Measurements from ENCODE around the gene FUZ.

The FUZ gene

DNA sequence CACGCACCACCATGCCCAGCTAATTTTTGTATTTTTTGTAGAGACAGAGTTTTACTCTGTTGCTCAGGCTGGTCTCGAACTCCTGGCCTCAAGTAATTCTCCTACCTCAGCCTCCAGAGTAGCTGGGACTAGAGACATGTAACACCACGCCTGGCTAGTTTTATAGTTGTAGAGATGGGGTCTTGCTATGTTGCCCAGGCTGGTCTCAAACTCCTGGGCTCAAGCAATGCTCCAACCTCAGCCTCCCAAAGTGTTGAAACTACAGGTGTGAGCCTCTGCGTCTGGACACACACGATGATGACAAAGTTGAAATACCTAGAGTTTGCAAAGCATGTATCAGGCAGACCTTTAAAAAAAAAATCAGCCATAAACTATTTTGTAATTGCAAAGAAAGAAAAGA is 33.3 kb upstream of the FUZ start:
- Histone ChIP-seq H3K27me3 (ENCODE audit: control insufficient read depth, low read length) (no peaks in the 10 kb centered on the region), H3K4me3 (ENCODE audit: low read length) (no peak overlapping the region), H3K4me1 (ENCODE audit: control insufficient read depth, low read length) (peaks cover 60% of the 10 kb centered on the region), H3K27ac (ENCODE audit: low read depth, low read length) (no peak overlapping the region), H3K36me3 (ENCODE audit: control insufficient read depth, low read length) (0 out of 2 replicates have a peak, but pooled peaks cover 3% of the 10 kb centered on the region), H3K4me2 (ENCODE audit: low read length) (no peak overlapping the region), H3K79me2 (ENCODE audit: control insufficient read depth, low read length) (no peaks in the 10 kb centered on the region), H3F3A (ENCODE audit: control insufficient read depth, insufficient read depth) (peaks cover 28% of the 10 kb centered on the region), H4K20me1 (ENCODE audit: control insufficient read depth, insufficient read depth, low read depth, low read length) (no peaks in the 10 kb centered on the region), H3K9me2 (replicated peaks; ENCODE audit: control insufficient read depth, low read length) (no peaks in the 10 kb centered on the region), H3K9me3 (ENCODE audit: control insufficient read depth, insufficient read depth, low read length) (no peaks in the 10 kb centered on the region)
- TF ChIP-seq, protein P1, sequence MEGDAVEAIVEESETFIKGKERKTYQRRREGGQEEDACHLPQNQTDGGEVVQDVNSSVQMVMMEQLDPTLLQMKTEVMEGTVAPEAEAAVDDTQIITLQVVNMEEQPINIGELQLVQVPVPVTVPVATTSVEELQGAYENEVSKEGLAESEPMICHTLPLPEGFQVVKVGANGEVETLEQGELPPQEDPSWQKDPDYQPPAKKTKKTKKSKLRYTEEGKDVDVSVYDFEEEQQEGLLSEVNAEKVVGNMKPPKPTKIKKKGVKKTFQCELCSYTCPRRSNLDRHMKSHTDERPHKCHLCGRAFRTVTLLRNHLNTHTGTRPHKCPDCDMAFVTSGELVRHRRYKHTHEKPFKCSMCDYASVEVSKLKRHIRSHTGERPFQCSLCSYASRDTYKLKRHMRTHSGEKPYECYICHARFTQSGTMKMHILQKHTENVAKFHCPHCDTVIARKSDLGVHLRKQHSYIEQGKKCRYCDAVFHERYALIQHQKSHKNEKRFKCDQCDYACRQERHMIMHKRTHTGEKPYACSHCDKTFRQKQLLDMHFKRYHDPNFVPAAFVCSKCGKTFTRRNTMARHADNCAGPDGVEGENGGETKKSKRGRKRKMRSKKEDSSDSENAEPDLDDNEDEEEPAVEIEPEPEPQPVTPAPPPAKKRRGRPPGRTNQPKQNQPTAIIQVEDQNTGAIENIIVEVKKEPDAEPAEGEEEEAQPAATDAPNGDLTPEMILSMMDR (IDR thresholded peaks at IDR 0.05; ENCODE audit: low read depth, low read length, poor library complexity, severe bottlenecking), result no peak
- TF ChIP-seq EZH2phosphoT487 (IDR thresholded peaks at IDR 0.05; ENCODE audit: borderline replicate concordance, low read length), result no peak

DNA sequence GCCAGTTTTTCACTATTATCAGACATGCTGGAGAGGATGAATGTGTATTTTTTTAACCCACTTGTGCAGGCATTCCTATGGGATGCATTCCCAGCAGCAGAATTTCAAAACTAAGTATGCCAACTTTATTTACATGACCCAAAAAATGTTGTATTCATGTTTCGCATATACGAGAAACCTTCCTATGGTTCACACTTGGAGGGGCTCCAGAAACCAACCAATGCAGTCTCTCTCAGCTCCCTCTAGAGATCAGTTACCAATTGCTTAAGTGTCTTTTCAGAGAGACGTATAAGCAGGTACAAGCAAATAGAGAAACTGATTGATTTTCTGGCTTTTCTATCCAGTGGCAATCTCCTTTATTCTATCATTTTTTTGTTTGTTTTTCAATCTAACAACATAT is 32.3 kb upstream of the FUZ start:
- H3K27ac ChIP-seq (ENCODE audit: low read depth, low read length), result no peak overlapping the region; the same call in 1 of the 2 replicates
- H3K4me1 ChIP-seq (ENCODE audit: control insufficient read depth, low read length), result peaks cover 60% of the 10 kb centered on the region

DNA sequence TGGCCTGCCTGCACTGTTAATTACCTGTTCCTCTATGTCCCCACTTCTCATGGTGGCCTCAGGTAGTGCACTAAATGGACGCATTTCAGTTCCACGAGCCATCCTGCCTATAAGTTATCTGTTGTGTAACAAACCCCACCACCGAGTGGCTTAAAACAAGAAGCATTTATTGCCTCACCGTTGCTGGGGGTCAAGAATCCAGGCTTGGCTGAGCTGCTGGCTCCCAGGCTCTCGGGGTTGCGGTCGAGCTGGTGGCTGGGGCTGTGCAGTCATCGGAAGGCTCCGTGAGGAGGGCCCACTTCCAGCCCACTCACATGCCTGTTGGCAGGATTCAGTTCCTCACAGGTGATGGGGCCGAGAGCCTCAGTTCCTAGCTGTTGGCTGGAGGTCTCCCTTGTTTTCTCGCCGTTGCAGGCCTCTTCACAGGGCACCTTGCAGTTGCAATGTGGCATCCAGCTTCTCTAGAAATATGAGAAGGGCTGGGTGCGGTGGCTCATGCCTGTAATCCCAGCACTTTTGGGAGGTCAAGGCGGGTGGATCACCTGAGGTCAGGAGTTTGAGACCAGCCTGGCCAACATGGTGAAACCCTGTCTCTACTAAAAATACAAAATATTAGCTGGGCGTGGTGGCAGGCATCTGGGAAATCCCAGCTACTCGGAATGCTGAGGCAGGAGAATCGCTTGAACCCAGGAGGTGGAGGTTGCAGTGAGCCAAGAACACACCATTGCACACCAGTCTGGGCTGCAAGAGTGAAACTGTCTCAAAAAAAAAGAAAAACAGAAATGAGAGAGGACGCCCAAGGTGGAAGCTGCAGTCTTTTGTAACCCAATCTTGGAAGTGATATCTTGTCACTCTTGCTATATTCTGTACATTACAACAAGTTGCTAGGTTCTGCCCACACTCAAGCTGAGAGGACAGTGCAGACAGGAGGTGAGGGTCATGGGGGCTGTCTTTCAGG is 31.3 kb upstream of the FUZ start:
- no peaks in the 10 kb centered on the region for H3K9me3 ChIP-seq (ENCODE audit: control insufficient read depth, insufficient read depth, low read length)
- H3K4me1 ChIP-seq (ENCODE audit: control insufficient read depth, low read length), result peaks cover 54% of the 10 kb centered on the region
- peaks cover 32% of the 10 kb centered on the region for H3F3A ChIP-seq (ENCODE audit: control insufficient read depth, insufficient read depth)
- no peaks in the 10 kb centered on the region for H3K9me2 ChIP-seq (replicated peaks; ENCODE audit: control insufficient read depth, low read length)
- peak overlapping the region; percentile 23 for H3K4me3 ChIP-seq (ENCODE audit: low read length)
- H4K20me1 ChIP-seq (ENCODE audit: control insufficient read depth, insufficient read depth, low read depth, low read length), result no peaks in the 10 kb centered on the region
- peaks cover 18% of the 10 kb centered on the region for H3K36me3 ChIP-seq (ENCODE audit: control insufficient read depth, low read length)
- TF ChIP-seq, protein P1 (IDR thresholded peaks at IDR 0.05; ENCODE audit: low read depth, low read length, poor library complexity, severe bottlenecking), result no peak
- no peak for TF ChIP-seq EZH2phosphoT487 (IDR thresholded peaks at IDR 0.05; ENCODE audit: borderline replicate concordance, low read length)
- peak overlapping the region; percentile 49 for H3K4me2 ChIP-seq (ENCODE audit: low read length)
- H3K79me2 ChIP-seq (ENCODE audit: control insufficient read depth, low read length), result no peaks in the 10 kb centered on the region; the same call in 1 of the 2 replicates
- no peaks in the 10 kb centered on the region for H3K27me3 ChIP-seq (ENCODE audit: control insufficient read depth, low read length)
- peak overlapping the region; percentile 70 for H3K27ac ChIP-seq (ENCODE audit: low read depth, low read length)

More for the DNA sequence above, 32.3 kb upstream of the FUZ start:
- peaks cover 10% of the 10 kb centered on the region for H3K36me3 ChIP-seq (ENCODE audit: control insufficient read depth, low read length)
- no peak overlapping the region for H3K4me3 ChIP-seq (ENCODE audit: low read length)
- H3K79me2 ChIP-seq (ENCODE audit: control insufficient read depth, low read length), result no peaks in the 10 kb centered on the region
- H4K20me1 ChIP-seq (ENCODE audit: control insufficient read depth, insufficient read depth, low read depth, low read length), result no peaks in the 10 kb centered on the region
- no peak overlapping the region for H3K4me2 ChIP-seq (ENCODE audit: low read length)
- no peaks in the 10 kb centered on the region for H3K9me3 ChIP-seq (ENCODE audit: control insufficient read depth, insufficient read depth, low read length)
- H3K9me2 ChIP-seq (replicated peaks; ENCODE audit: control insufficient read depth, low read length), result no peaks in the 10 kb centered on the region
- no peaks in the 10 kb centered on the region for H3K27me3 ChIP-seq (ENCODE audit: control insufficient read depth, low read length)
- H3F3A ChIP-seq (ENCODE audit: control insufficient read depth, insufficient read depth), result peaks cover 32% of the 10 kb centered on the region
- no peak for TF ChIP-seq EZH2phosphoT487 (IDR thresholded peaks at IDR 0.05; ENCODE audit: borderline replicate concordance, low read length)
- TF ChIP-seq, protein P1 (IDR thresholded peaks at IDR 0.05; ENCODE audit: low read depth, low read length, poor library complexity, severe bottlenecking), result no peak

All from DOHH2 (cell line).